ACC112 (cell line): ENCODE measurements around the gene TMCO4.
"Not testable (repeated sequence)": the region's sequence is repeated elsewhere in the genome, so short reads cannot be mapped to it uniquely, and the experiment has no call there.

Experiments used
- H2AFZ ChIP-seq: fragments of 200-600 bp; sonication (generic); one replicate; pipeline ENCODE4 v1.6.0; 2017; ENCODE audit warnings: antibody characterized with exemption, low read length; ENCODE audit not compliant: unreplicated experiment
- H3K27ac ChIP-seq: fragments of 200-600 bp; sonication (generic); 2 replicates; pipeline ENCODE4 v1.5.1; 2014; ENCODE audit warnings: low read depth, mild to moderate bottlenecking, antibody characterized with exemption, low read length, moderate library complexity
- H3K27me3 ChIP-seq: fragments of 200-600 bp; sonication (generic); 2 replicates; pipeline ENCODE4 v1.6.1; 2014; ENCODE audit warnings: mild to moderate bottlenecking, antibody characterized with exemption, low read length, moderate library complexity, mixed read lengths; ENCODE audit not compliant: insufficient read depth
- H3K36me3 ChIP-seq: fragments of 200-600 bp; sonication (generic); 2 replicates; pipeline ENCODE4 v1.6.1; 2016; ENCODE audit warnings: mild to moderate bottlenecking, antibody characterized with exemption, low read length, moderate library complexity, mixed read lengths; ENCODE audit not compliant: insufficient read depth
- H3K4me1 ChIP-seq: fragments of 200-600 bp; sonication (generic); one replicate; pipeline ENCODE4 v1.6.1; 2016; ENCODE audit warnings: low read length, mixed read lengths; ENCODE audit not compliant: insufficient read depth, unreplicated experiment, control insufficient read depth
- H3K4me3 ChIP-seq: fragments of 200-600 bp; sonication (generic); 2 replicates; pipeline ENCODE4 v1.5.1; 2014; ENCODE audit warnings: mild to moderate bottlenecking, low read depth, low read length
- H3K79me2 ChIP-seq: fragments of 200-600 bp; sonication (generic); one replicate; pipeline ENCODE4 v1.6.0; 2016; ENCODE audit warnings: low read length; ENCODE audit not compliant: control insufficient read depth, unreplicated experiment, insufficient read depth

The TMCO4 gene

GRCh38 chr1:19828546-19828945, 28.8 kb upstream of the TMCO4 start:
- Histone ChIP-seq H3K79me2 (no peaks in the 10 kb centered on the region), H3K27ac (no peak overlapping the region), H2AFZ (no peak overlapping the region), H3K4me3 (no peak overlapping the region), H3K27me3 (peaks cover 14% of the 10 kb centered on the region; the same call in 1 of the 2 replicates), H3K36me3 (no peaks in the 10 kb centered on the region), H3K4me1 (peaks cover 3% of the 10 kb centered on the region)

GRCh38 chr1:19825298-19825697, 25.6 kb upstream of the TMCO4 start:
- Histone ChIP-seq H3K27me3 (peaks cover 4% of the 10 kb centered on the region; the same call in 1 of the 2 replicates), H3K79me2 (no peaks in the 10 kb centered on the region), H3K4me3 (no peak overlapping the region), H2AFZ (no peak overlapping the region), H3K27ac (no peak overlapping the region), H3K4me1 (peaks cover 3% of the 10 kb centered on the region), H3K36me3 (no peaks in the 10 kb centered on the region)

DNA sequence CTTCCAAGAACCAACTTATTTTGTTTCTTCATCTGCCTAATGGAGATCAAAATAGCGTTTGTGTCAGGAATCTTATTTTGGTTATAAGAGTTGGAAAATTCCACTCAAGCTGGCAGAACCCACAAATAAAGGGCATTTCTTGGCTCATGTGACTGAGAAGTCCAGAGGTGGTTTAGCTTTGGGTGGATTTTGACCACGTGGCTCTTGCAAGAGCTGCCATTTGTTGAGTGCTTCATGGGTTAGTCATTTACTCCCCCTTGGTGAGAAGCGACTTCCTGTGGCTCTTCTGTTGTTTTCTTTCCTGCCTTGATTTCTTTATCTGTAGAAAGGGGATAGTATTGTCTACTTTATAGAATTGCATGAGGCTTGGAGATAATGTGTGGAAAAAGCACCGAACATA, 24.8 kb upstream of the TMCO4 start:
- H3K36me3 ChIP-seq, result no peaks in the 10 kb centered on the region
- H2AFZ ChIP-seq, result no peak overlapping the region
- H3K27me3 ChIP-seq, result peaks cover 4% of the 10 kb centered on the region; the same call in 1 of the 2 replicates
- H3K27ac ChIP-seq, result no peak overlapping the region
- peaks cover 3% of the 10 kb centered on the region for H3K4me1 ChIP-seq
- no peaks in the 10 kb centered on the region for H3K79me2 ChIP-seq
- H3K4me3 ChIP-seq, result no peak overlapping the region

DNA sequence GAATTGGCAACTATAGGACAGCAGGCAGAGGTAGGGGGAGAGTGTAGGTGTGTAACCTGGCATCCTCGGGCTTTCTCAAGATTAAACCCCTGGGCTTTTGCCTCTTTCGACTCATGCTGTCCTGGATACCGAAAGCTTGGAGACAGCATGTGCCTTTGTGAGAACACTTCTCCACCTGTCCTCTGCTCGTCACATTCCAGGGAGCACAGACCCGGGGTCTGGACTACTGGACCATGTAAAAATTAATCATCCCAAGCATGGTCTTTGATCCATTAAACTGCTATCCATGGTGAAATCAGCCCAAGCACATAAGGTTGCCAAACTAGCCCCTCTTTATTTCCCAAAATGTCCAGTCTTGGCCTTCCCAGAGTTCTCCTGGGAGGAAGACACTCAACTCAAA, 24.3 kb upstream of the TMCO4 start:
- Histone ChIP-seq H2AFZ (no peak overlapping the region), H3K79me2 (no peaks in the 10 kb centered on the region), H3K4me1 (peaks cover 3% of the 10 kb centered on the region), H3K27me3 (peaks cover 4% of the 10 kb centered on the region; the same call in 1 of the 2 replicates), H3K4me3 (no peak overlapping the region), H3K36me3 (no peaks in the 10 kb centered on the region), H3K27ac (no peak overlapping the region)

DNA sequence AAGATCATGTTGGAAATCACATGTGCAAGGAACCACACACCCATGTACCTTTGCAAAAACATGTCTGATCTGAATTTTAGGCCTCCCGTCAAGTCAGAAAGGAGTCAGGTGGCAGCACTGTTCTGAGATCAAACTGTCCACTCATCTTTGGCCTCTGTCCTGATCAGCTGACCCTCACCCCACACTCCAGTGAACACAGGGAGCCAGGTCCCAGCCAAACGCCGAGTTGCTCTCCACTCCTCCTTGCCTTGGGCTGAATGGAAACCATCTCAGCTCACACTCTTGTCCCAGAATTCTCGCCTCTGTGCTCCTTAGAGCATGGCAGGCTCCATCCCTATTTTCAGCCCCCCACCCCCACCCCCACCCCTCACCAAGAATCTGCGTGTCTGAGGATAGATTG, 20.0 kb upstream of the TMCO4 start:
- H3K4me3 ChIP-seq, result no peak overlapping the region
- no peak overlapping the region for H3K27ac ChIP-seq
- no peaks in the 10 kb centered on the region for H3K36me3 ChIP-seq
- H3K27me3 ChIP-seq, result peaks cover 4% of the 10 kb centered on the region; the same call in 1 of the 2 replicates
- peaks cover 1% of the 10 kb centered on the region for H3K4me1 ChIP-seq
- no peak overlapping the region for H2AFZ ChIP-seq
- H3K79me2 ChIP-seq, result no peaks in the 10 kb centered on the region

DNA sequence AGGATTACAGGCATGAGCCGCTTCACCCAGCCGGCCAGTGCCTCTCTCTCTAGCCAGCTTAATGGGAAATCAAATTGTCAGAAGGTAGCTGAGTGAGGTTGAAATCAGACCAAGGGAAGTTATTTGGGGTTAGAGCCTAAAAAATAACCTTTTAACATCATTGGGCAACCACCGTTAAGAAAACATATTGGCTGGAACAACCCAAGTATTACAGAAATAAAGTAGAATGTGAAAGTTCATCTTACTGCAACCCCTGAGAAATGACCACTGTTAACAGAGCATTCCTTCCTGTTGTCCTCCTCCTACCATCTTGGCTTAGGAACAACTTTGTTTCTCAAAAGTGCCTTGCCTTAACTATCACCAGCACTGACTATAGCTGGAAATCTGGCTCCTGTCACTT, 18.6 kb upstream of the TMCO4 start:
- Histone ChIP-seq H3K27ac (no peak overlapping the region), H3K4me3 (no peak overlapping the region)

DNA sequence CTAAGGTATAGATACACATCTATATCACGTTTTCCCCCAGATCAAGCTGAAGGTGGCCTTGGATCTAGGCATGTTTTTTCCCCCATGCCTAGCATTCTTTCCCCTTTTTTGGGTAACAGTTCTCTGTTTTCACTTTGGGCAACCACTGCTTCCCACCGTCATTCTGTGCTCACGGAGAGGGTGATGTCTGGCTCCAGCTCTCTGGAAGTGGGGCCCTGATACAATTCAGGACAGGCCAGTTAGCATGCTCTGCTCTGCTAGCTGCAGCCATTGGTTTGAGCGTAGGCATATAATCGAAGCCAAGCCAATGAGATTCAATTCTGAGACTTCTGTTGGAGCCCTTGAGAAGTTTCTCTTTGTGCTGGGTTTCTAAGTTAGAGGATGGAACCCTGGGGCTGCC, 17.4 kb upstream of the TMCO4 start:
- no peak overlapping the region for H2AFZ ChIP-seq
- H3K4me3 ChIP-seq, result no peak overlapping the region
- H3K27me3 ChIP-seq, result peaks cover 3% of the 10 kb centered on the region; the same call in 1 of the 2 replicates
- no peak overlapping the region for H3K27ac ChIP-seq
- H3K79me2 ChIP-seq, result no peaks in the 10 kb centered on the region
- no peaks in the 10 kb centered on the region for H3K4me1 ChIP-seq
- H3K36me3 ChIP-seq, result no peaks in the 10 kb centered on the region

More for the DNA sequence above, 18.6 kb upstream of the TMCO4 start:
- H3K4me1 ChIP-seq, result no peaks in the 10 kb centered on the region
- peaks cover 4% of the 10 kb centered on the region; the same call in 1 of the 2 replicates for H3K27me3 ChIP-seq
- no peaks in the 10 kb centered on the region for H3K79me2 ChIP-seq
- H3K36me3 ChIP-seq, result no peaks in the 10 kb centered on the region
- H2AFZ ChIP-seq, result no peak overlapping the region

DNA sequence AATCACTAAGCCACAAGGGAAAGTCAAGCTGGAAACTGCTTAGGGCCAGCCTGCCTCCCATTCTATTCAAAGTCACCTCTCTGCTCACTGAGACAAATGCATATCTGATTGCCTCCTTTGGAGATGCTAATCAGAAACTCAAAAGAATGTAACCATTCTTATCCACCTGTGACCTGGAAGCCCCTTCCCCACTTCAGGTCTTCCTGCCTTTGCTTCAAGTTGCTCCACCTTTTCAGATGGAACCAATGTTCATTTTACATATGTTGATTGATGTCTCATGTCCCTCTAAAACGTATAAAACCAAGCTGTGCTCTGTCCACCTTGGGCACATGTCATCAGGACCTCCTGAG, 17.0 kb upstream of the TMCO4 start:
- H3K36me3 ChIP-seq, H3K79me2 ChIP-seq, H3K27ac ChIP-seq, H3K4me3 ChIP-seq, H3K4me1 ChIP-seq, H2AFZ ChIP-seq, H3K27me3 ChIP-seq: not testable (repeated sequence)

GRCh38 chr1:19815801-19816736, 16.4 kb upstream of the TMCO4 start:
- H3K4me3 ChIP-seq, result no peak overlapping the region
- H3K36me3 ChIP-seq, result no peaks in the 10 kb centered on the region
- H2AFZ ChIP-seq, result no peak overlapping the region
- H3K4me1 ChIP-seq, result no peaks in the 10 kb centered on the region
- H3K27me3 ChIP-seq, result no peaks in the 10 kb centered on the region
- H3K79me2 ChIP-seq, result no peaks in the 10 kb centered on the region
- no peak overlapping the region for H3K27ac ChIP-seq

- no peaks in the 10 kb centered on the region for H3K27me3 ChIP-seq
- H3K4me1 ChIP-seq, result no peaks in the 10 kb centered on the region
- H3K27ac ChIP-seq, result no peak within 1 kb of the TSS
- H3K79me2 ChIP-seq, result no peaks in the 10 kb centered on the region
- no peak within 1 kb of the TSS for H3K4me3 ChIP-seq
- no peak within 1 kb of the TSS for H2AFZ ChIP-seq
- H3K36me3 ChIP-seq, result no peaks in the 10 kb centered on the region
Measured at GRCh38 chr1:19814681-19815503, 15.2 kb upstream of the TMCO4 start, which contains the start of gene RNF186. RNF186 (minus strand) TSS chr1:19815283; CDS start chr1:19815101, 182 bp downstream.
